Omental fat pad (tissue), 4 donors: Measurements from ENCODE around the gene SYNJ2. TPM values are rescaled to one million over a fixed set of nuclear protein-coding genes. Genes with fewer than 3 reads are reported as not detected.

ENCODE experiments used
- ATAC-seq: fragments of 150-250 bp; one replicate; pipeline ENCODE4 v1.9.1; 2016; ENCODE audit warnings: mild to moderate bottlenecking, moderate library complexity; ENCODE audit not compliant: low FRiP score
- DNase-seq: peaks from one replicate; pipeline ENCODE4 v3.0.0-alpha.2; 2019; ENCODE audit warnings: low spot score
- total RNA-seq, 4 donors: library from RNA; depleted of rRNA; stranded (reverse); fragments of >200 nt; gene quantifications; one replicate each; pipeline ENCODE4 v1.1.0, GENCODE V29; 2016
- TF ChIP-seq, protein P1 (sequence below), 3 donors: fragments of 450-650 bp; IDR thresholded peaks; one replicate each; pipeline ENCODE4 v1.5.1; 2016 to 2017; ENCODE audit warnings: antibody characterized with exemption in 3 of 3, mild to moderate bottlenecking in 3 of 3, moderate library complexity in 2 of 3

The SYNJ2 gene
- total RNA-seq, 4 donors from 2014 or later: 2.3 to 27.6 (median 6.4) TPM

GRCh38 chr6:157976345-157977175 lies 5.1 kb upstream of the SYNJ2 start:
- DNase-seq (no peak), ATAC-seq (no peak)
- TF ChIP-seq, protein P1, sequence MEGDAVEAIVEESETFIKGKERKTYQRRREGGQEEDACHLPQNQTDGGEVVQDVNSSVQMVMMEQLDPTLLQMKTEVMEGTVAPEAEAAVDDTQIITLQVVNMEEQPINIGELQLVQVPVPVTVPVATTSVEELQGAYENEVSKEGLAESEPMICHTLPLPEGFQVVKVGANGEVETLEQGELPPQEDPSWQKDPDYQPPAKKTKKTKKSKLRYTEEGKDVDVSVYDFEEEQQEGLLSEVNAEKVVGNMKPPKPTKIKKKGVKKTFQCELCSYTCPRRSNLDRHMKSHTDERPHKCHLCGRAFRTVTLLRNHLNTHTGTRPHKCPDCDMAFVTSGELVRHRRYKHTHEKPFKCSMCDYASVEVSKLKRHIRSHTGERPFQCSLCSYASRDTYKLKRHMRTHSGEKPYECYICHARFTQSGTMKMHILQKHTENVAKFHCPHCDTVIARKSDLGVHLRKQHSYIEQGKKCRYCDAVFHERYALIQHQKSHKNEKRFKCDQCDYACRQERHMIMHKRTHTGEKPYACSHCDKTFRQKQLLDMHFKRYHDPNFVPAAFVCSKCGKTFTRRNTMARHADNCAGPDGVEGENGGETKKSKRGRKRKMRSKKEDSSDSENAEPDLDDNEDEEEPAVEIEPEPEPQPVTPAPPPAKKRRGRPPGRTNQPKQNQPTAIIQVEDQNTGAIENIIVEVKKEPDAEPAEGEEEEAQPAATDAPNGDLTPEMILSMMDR (IDR thresholded peaks at IDR 0.05): no peak

GRCh38 chr6:157977176-157977804 lies 4.4 kb upstream of the SYNJ2 start:
- ATAC-seq (no peak), DNase-seq (no peak)
- TF ChIP-seq, protein P1 (IDR thresholded peaks at IDR 0.05): no peak

- TF ChIP-seq, protein P1 (IDR thresholded peaks at IDR 0.05): no peak
- ATAC-seq: peak; percentile 26
These were observed 3.5 kb upstream of the SYNJ2 start for GRCh38 chr6:157978021-157978783.

DNA sequence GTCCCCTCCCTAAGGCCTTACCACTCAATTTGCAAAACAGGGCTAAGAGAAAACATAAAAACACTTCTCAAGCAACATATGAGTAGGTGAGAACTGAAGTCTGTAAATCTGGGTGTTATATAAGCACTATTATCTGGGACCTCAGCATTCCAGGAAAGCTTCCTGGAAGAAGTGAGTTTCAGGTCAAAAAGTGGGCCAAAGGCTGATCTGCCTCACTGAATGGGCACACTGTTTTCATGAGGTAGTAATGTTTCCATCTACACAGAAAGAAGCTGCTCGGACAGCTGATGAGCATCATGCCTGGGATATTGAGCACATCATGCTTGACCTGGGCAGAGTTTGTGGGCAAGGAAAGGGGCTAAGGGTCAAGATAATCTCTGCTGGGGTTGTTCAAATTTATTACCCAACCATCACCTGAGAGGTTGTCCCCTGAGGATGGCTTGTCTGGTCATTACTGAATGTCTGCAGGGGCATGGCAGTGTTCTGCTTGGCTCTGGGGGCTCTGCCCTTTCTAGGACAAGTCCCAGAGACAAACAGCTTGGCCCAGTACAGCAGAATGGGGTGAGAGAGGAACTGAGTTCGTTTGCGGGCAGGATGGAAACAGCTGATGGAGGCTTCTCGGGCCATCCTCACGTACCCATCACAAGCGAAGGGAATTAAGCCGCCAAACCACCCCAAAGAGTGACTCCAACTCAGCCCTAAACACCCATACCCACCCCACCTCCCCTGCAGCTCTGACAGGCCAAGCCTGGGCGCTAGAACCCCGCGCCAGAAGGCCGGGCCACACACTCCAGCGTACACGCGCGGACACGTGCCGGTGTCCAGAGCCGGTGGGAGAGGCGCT lies 1.2 kb upstream of the SYNJ2 start:
- DNase-seq (no peak), ATAC-seq (no peak)
- TF ChIP-seq, protein P1 (IDR thresholded peaks at IDR 0.05): no peak

More at GRCh38 chr6:157978021-157978783, 3.5 kb upstream of the SYNJ2 start:
- DNase-seq: no peak

GRCh38 chr6:157981132-157981394 lies 600 bp upstream of the SYNJ2 start:
- DNase-seq (no peak), ATAC-seq (no peak)
- TF ChIP-seq, protein P1 (IDR thresholded peaks at IDR 0.05): no peak

DNA sequence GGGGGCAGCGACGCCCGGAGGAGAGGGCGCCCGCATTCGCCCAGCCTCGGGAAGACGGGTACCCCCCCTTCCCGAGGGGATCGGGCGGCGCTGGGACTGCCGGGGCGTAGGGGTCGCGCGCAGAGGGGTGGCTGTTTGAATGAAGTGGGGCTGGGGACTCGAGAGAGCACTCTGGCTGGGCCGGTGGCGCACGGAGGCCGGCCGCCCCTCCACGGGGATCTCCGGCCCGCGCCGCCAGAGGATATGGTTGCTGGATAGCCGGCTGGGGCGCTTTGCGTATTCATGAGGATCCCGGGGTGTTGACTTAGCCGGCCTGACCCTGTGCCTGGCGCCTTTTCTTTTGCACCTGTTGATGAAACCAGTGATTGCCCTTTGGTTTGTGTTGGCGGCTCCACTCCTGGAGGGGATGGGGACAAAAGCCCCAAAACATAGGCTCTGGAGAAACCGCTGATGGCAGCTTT lies 469 bp downstream of the SYNJ2 start:
- TF ChIP-seq, protein P1 (IDR thresholded peaks at IDR 0.05): no peak
- DNase-seq: no peak
- ATAC-seq: no peak
